ENCODE results near the gene ASPA.

Gene ASPA

DNA sequence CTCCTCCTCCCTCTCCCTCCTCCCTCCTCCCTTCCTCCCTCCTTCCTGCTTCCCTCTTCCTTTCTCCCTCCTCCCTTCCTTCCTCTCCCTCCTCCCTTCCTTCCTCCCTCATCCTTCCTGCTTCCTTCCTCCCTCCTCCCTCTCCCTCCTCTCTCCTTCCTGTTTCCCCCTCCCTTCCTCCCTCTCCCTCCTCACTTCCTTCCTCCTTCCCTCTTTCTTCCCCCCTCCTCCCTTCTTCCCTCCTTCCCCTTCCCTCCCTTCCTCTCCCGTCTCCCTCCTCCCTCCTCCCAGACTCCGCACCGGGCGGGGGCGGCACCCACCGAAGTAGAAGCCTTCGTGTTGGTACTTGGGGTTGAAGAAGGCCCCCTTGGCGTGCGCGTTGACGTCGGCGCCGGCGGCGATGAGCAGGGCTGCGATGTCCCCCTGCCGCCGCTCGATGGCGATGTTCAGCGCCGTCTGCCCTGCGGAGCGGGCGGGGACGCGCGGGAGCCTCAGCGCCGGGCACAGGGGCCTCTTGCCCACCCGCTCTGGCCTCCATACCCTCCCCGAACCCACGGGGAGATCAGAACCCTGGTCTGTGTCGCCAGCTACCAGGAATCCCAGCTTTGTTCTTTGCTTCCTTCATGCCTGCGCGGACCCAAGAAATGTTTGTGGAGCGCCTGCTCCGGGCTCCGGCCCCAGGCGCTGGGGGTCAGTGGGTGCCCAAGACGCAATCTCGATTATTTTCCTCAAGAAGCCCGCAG is 59.6 kb downstream of the ASPA start:
- DNase-seq = peak; percentile 43

GRCh38 chr17:3536716-3537115 is 60.9 kb downstream of the ASPA start:
- DNase-seq = no peak

DNA sequence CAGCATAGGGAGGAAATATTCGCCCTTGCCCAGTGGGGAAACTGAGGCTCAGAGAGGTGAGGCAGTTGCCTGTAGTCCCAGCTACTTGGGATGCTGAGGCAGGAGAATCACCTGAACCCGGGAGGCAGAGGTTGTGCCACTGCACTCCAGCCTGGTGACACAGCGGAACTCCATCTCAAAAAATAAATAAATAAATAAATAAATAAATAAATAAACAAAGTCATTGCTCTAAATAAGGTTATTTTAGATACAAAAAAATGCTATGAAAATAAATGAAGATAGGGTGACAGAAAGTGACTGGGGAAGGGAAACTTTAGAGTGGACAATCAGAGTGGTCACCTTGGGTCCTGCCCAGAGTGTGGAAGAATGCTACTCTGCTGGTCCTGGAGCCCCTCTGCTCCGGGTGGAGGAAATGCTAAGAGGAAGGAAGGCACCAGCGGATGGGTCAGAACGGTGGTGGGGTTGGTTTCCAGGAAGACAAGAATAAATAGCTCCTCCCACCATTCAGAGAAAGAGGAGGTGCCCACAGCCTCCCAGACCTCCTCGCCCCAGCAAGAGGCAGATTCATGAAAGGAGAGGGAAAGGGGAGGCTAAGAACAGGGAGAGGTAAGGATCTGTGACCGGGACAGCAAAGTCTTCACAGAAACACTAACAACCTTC is 64.2 kb downstream of the ASPA start:
- DNase-seq = no peak

- DNase-seq = no peak
Observed at GRCh38 chr17:3542410-3543088, 66.8 kb downstream of the ASPA start.

GRCh38 chr17:3543453-3543852 is 67.7 kb downstream of the ASPA start:
- DNase-seq = no peak

GRCh38 chr17:3544365-3544764 is 68.6 kb downstream of the ASPA start:
- DNase-seq = no peak

- no peak for DNase-seq
Observed at GRCh38 chr17:3545151-3545550, 69.4 kb downstream of the ASPA start.

- no peak for DNase-seq
Observed at GRCh38 chr17:3546521-3546920, 70.7 kb downstream of the ASPA start.

DNA sequence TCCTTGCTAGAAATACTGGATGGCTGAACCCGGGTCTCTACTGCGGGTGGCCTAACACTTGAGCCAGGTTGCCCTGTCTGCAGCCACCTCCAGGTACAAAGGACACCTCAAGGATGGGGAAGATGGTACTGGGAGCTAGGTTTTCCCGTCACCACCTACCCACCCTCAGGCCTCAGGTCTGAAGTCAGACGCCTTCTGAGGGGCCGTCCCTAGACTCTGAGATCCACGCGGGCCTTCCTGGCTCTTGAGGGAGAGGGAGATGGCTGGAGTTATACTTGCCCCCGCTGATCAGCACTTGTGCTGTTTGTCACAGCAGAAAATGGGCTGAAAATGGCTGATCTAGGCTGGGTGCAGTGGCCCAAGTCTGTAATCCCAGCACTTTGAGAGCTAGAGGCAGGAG is 71.2 kb downstream of the ASPA start:
- DNase-seq = no peak

GRCh38 chr17:3547628-3548027 is 71.8 kb downstream of the ASPA start:
- DNase-seq = no peak

- no peak for DNase-seq
Observed at GRCh38 chr17:3549610-3550162, 73.9 kb downstream of the ASPA start.

DNA sequence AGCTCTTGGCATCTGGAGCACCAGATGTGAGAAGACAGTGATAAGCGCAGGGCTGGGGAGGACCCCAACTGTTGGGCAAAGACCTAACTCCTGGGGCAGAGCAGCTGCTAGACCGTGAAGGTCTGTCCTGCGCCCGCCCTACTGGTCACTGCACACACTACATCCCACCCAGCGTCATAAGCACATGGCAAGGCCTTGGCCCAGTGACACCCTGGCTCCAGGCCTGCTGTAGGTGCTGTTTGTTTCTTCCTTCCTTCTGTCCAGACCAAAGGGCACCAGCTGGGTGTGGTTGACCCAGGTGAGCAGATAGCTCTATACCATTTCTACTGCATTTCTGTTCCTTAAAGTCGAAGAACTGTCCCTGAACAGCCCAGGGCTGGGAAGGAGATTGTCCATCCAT is 75.4 kb downstream of the ASPA start:
- DNase-seq = no peak

DNA sequence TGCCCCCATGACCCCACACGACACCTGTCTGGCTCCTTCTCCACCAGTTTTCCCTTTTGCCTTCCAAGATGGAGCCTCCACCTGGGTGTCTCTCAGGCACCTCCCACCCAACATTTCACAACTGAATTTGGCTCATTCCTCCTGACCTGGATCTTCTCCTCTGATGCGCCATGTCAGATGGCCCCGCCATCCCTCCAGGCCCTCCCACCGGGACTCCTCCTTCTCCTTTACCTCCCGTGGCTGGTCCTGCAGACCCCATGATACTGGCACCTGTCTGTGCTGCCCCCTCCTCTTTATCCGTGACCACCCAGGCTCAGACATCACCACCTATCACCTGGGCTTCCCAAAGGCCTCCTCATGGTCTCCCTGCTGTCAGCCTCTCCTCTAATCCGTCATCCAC is 77.1 kb downstream of the ASPA start:
- DNase-seq = no peak
